ENCODE measurements around the gene ENTPD3. TPM values are rescaled to one million over a fixed set of nuclear protein-coding genes. Genes with fewer than 3 reads are reported as not detected.
A peak's percentile ranks its signal among the peaks of the same experiment; 100 is the strongest.

ENTPD3 gene
- total RNA-seq, 1 experiment from 2014 or later, result 4.0 TPM

- DNase-seq, result no peak
- CTCF ChIA-PET, result no interaction called here
- Mint-ChIP-seq H3K4me3 (ENCODE audit: low read depth, unreplicated experiment) (no peak overlapping the region), H3K27me3 (ENCODE audit: unreplicated experiment) (no peaks in the 10 kb centered on the region), H3K27ac (ENCODE audit: unreplicated experiment) (no peak overlapping the region), H3K36me3 (ENCODE audit: insufficient read depth, unreplicated experiment) (no peaks in the 10 kb centered on the region), H3K9me3 (ENCODE audit: low read depth, unreplicated experiment) (no peaks in the 10 kb centered on the region), H3K4me1 (ENCODE audit: low read depth, unreplicated experiment) (peaks cover 21% of the 10 kb centered on the region)
- intact Hi-C loops (cut with micrococcal nuclease; ENCODE audit: unreplicated experiment), result no loop called here
- BruUV-seq (replicated peaks), result no TSS peak
- TF ChIP-seq CTCF (IDR thresholded peaks at IDR 0.05; ENCODE audit: unreplicated experiment), result no peak
Measured at GRCh38 chr3:40396406-40396805, 9.4 kb downstream of the ENTPD3 start.

DNA sequence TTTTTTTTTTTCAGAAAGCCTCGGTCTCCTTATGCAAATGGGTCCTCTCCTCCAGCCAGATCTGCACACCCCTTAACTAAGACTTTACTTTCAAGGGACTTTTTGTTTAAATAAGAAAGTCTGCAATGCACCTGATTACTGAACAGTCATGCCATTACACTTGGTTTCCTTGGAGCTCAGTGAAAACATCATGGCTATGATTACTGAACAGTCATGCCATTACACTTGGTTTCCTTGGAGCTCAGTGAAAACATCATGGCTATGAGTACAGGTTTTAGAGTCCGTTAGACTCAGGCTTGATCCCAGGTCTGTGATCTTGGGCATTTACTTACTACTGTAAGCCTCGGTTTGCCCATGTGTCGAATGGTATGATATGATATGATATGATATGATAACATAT is 10.1 kb downstream of the ENTPD3 start:
- intact Hi-C loops (cut with micrococcal nuclease; ENCODE audit: unreplicated experiment), result no loop called here
- CTCF ChIA-PET, result no interaction called here
- peaks cover 21% of the 10 kb centered on the region for H3K4me1 Mint-ChIP-seq (ENCODE audit: low read depth, unreplicated experiment)
- H3K4me3 Mint-ChIP-seq (ENCODE audit: low read depth, unreplicated experiment), result no peak overlapping the region
- no TSS peak for BruUV-seq (replicated peaks)
- no peak for DNase-seq
- no peak overlapping the region for H3K27ac Mint-ChIP-seq (ENCODE audit: unreplicated experiment)
- H3K9me3 Mint-ChIP-seq (ENCODE audit: low read depth, unreplicated experiment), result no peaks in the 10 kb centered on the region
- H3K27me3 Mint-ChIP-seq (ENCODE audit: unreplicated experiment), result no peaks in the 10 kb centered on the region
- no peaks in the 10 kb centered on the region for H3K36me3 Mint-ChIP-seq (ENCODE audit: insufficient read depth, unreplicated experiment)
- TF ChIP-seq CTCF (IDR thresholded peaks at IDR 0.05; ENCODE audit: unreplicated experiment), result no peak

GRCh38 chr3:40397912-40398311 is 10.9 kb downstream of the ENTPD3 start:
- H3K9me3 Mint-ChIP-seq (ENCODE audit: low read depth, unreplicated experiment), result no peaks in the 10 kb centered on the region
- no peak overlapping the region for H3K4me3 Mint-ChIP-seq (ENCODE audit: low read depth, unreplicated experiment)
- H3K27ac Mint-ChIP-seq (ENCODE audit: unreplicated experiment), result peak overlapping the region; percentile 11
- no peak for DNase-seq
- intact Hi-C loops (cut with micrococcal nuclease; ENCODE audit: unreplicated experiment), result no loop called here
- H3K36me3 Mint-ChIP-seq (ENCODE audit: insufficient read depth, unreplicated experiment), result no peaks in the 10 kb centered on the region
- no peaks in the 10 kb centered on the region for H3K27me3 Mint-ChIP-seq (ENCODE audit: unreplicated experiment)
- TF ChIP-seq CTCF (IDR thresholded peaks at IDR 0.05; ENCODE audit: unreplicated experiment), result no peak
- H3K4me1 Mint-ChIP-seq (ENCODE audit: low read depth, unreplicated experiment), result peaks cover 21% of the 10 kb centered on the region
- CTCF ChIA-PET, result no interaction called here
- no TSS peak for BruUV-seq (replicated peaks)

GRCh38 chr3:40398346-40398745 is 11.4 kb downstream of the ENTPD3 start:
- Mint-ChIP-seq H3K27me3 (ENCODE audit: unreplicated experiment) (no peaks in the 10 kb centered on the region), H3K4me1 (ENCODE audit: low read depth, unreplicated experiment) (peaks cover 21% of the 10 kb centered on the region), H3K4me3 (ENCODE audit: low read depth, unreplicated experiment) (no peak overlapping the region), H3K27ac (ENCODE audit: unreplicated experiment) (peak overlapping the region; percentile 11), H3K36me3 (ENCODE audit: insufficient read depth, unreplicated experiment) (no peaks in the 10 kb centered on the region), H3K9me3 (ENCODE audit: low read depth, unreplicated experiment) (no peaks in the 10 kb centered on the region)
- no TSS peak for BruUV-seq (replicated peaks)
- TF ChIP-seq CTCF (IDR thresholded peaks at IDR 0.05; ENCODE audit: unreplicated experiment), result no peak
- DNase-seq, result peak; percentile 35
- CTCF ChIA-PET, result no interaction called here
- intact Hi-C loops (cut with micrococcal nuclease; ENCODE audit: unreplicated experiment), result no loop called here

All from Calu3 (cell line).